MM.1S (cell line): ENCODE data around the gene PALM3.

Source experiments
- DNase-seq: peaks from one replicate; pipeline ENCODE4 v3.0.0-alpha.2; 2015
- H2AFZ ChIP-seq: fragments of 300-600 bp; sonication (generic); 2 replicates; pipeline ENCODE4 v1.6.0; 2016; ENCODE audit warnings: antibody characterized with exemption, low read length
- H3F3A ChIP-seq: fragments of 300-600 bp; sonication (generic); 2 replicates; pipeline ENCODE4 v1.6.1; 2016; ENCODE audit warnings: mild to moderate bottlenecking, antibody characterized with exemption, low read length, moderate library complexity, mixed read lengths; ENCODE audit not compliant: insufficient read depth
- H3K27ac ChIP-seq: fragments of 300-600 bp; sonication (generic); 2 replicates; pipeline ENCODE4 v1.5.1; 2016; ENCODE audit warnings: mild to moderate bottlenecking, low read length
- H3K27me3 ChIP-seq: fragments of 300-600 bp; sonication (generic); replicated peaks from 2 replicates; pipeline ENCODE4 v1.6.0; 2016; ENCODE audit warnings: low read length; ENCODE audit not compliant: insufficient read depth
- H3K36me3 ChIP-seq: fragments of 300-600 bp; sonication (generic); replicated peaks from 2 replicates; pipeline ENCODE4 v1.6.1; 2016; ENCODE audit warnings: mild to moderate bottlenecking, low read length, mixed read lengths; ENCODE audit not compliant: insufficient read depth
- H3K4me1 ChIP-seq: fragments of 300-600 bp; sonication (generic); 2 replicates; pipeline ENCODE4 v1.6.1; 2016; ENCODE audit warnings: low read length, mixed read lengths
- H3K4me2 ChIP-seq: fragments of 300-600 bp; sonication (generic); 2 replicates; pipeline ENCODE4 v1.6.0; 2016; ENCODE audit warnings: low read depth, low read length
- H3K4me3 ChIP-seq: fragments of 300-600 bp; sonication (generic); 2 replicates; pipeline ENCODE4 v1.5.1; 2016; ENCODE audit warnings: low read length, mixed read lengths
- H3K79me2 ChIP-seq: fragments of 300-600 bp; sonication (generic); 2 replicates; pipeline ENCODE4 v1.6.1; 2016; ENCODE audit warnings: mixed run types, low read length, mixed read lengths
- H3K9ac ChIP-seq: fragments of 300-600 bp; sonication (generic); 2 replicates; pipeline ENCODE4 v1.6.1; 2016; ENCODE audit warnings: low read length, mixed read lengths
- H3K9me2 ChIP-seq: fragments of 300-600 bp; sonication (generic); replicated peaks from 2 replicates; pipeline ENCODE4 v1.6.1; 2016; ENCODE audit warnings: mild to moderate bottlenecking, low read length, mixed read lengths; ENCODE audit not compliant: insufficient read depth
- H3K9me3 ChIP-seq: fragments of 300-600 bp; sonication (generic); replicated peaks from 2 replicates; pipeline ENCODE4 v1.6.1; 2016; ENCODE audit warnings: mild to moderate bottlenecking, low read length, mixed read lengths; ENCODE audit not compliant: insufficient read depth
- H4K20me1 ChIP-seq: fragments of 300-600 bp; sonication (generic); 2 replicates; pipeline ENCODE4 v1.6.1; 2016; ENCODE audit warnings: mild to moderate bottlenecking, low read length, moderate library complexity, mixed read lengths; ENCODE audit not compliant: insufficient read depth
- CTCF ChIP-seq: fragments of 300-600 bp; sonication (generic); IDR thresholded peaks from 2 replicates; pipeline ENCODE4 v1.5.1; 2016; ENCODE audit warnings: antibody characterized with exemption, low read length, mixed read lengths
- EZH2 ChIP-seq: fragments of 300-600 bp; sonication (generic); optimal IDR thresholded peaks from 2 replicates; pipeline ENCODE3; 2017; ENCODE audit warnings: low read depth, mild to moderate bottlenecking, antibody characterized with exemption, low read length, mixed read lengths
- EZH2phosphoT487 ChIP-seq: fragments of 300-600 bp; sonication (generic); IDR thresholded peaks from 2 replicates; pipeline ENCODE4 v1.6.1; 2018; ENCODE audit warnings: antibody characterized with exemption, low read length

Gene PALM3

GRCh38 chr19:14006766-14007562 lies 54.9 kb downstream of the PALM3 start:
- peak overlapping the region; percentile 87 for H3K4me2 ChIP-seq

GRCh38 chr19:14006085-14006765 lies 55.7 kb downstream of the PALM3 start, which contains the start of gene RFX1:
Gene RFX1, minus strand, starts transcription at chr19:14006320. Its CDS starts 12,477 bp downstream, at chr19:13993843.
- Histone ChIP-seq H3K4me1 (peaks cover 8% of the 10 kb centered on the region), H3K9me3 (no peaks in the 10 kb centered on the region), H3K9ac (peak within 1 kb of the TSS; percentile 96), H2AFZ (peak within 1 kb of the TSS; percentile 81), H3K4me2 (peak within 1 kb of the TSS; percentile 87), H3F3A (peaks cover 9% of the 10 kb centered on the region; the same call in 1 of the 2 replicates), H3K27me3 (no peaks in the 10 kb centered on the region), H3K27ac (peak within 1 kb of the TSS; percentile 89), H3K79me2 (peaks cover 23% of the 10 kb centered on the region), H3K4me3 (peak within 1 kb of the TSS; percentile 77), H3K9me2 (no peaks in the 10 kb centered on the region), H4K20me1 (no peaks in the 10 kb centered on the region), H3K36me3 (no peaks in the 10 kb centered on the region)
- no peak for TF ChIP-seq EZH2phosphoT487
- TF ChIP-seq CTCF = no peak
- no peak for TF ChIP-seq EZH2
- peak; percentile 99 for DNase-seq

More at GRCh38 chr19:14006766-14007562, 54.9 kb downstream of the PALM3 start:
- no peaks in the 10 kb centered on the region for H4K20me1 ChIP-seq
- TF ChIP-seq EZH2 = no peak
- no peak for TF ChIP-seq EZH2phosphoT487
- TF ChIP-seq CTCF = no peak
- no peak for DNase-seq
- H3K27me3 ChIP-seq = no peaks in the 10 kb centered on the region
- H3K9me2 ChIP-seq = no peaks in the 10 kb centered on the region
- peaks cover 9% of the 10 kb centered on the region; the same call in 1 of the 2 replicates for H3F3A ChIP-seq
- no peaks in the 10 kb centered on the region for H3K36me3 ChIP-seq
- peaks cover 19% of the 10 kb centered on the region; the same call in 1 of the 2 replicates for H3K79me2 ChIP-seq
- H3K4me3 ChIP-seq = peak overlapping the region; percentile 77
- no peaks in the 10 kb centered on the region for H3K9me3 ChIP-seq
- peak overlapping the region; percentile 89 for H3K27ac ChIP-seq
- H2AFZ ChIP-seq = peak overlapping the region; percentile 81
- H3K9ac ChIP-seq = peak overlapping the region; percentile 96
- H3K4me1 ChIP-seq = peaks cover 8% of the 10 kb centered on the region

DNA sequence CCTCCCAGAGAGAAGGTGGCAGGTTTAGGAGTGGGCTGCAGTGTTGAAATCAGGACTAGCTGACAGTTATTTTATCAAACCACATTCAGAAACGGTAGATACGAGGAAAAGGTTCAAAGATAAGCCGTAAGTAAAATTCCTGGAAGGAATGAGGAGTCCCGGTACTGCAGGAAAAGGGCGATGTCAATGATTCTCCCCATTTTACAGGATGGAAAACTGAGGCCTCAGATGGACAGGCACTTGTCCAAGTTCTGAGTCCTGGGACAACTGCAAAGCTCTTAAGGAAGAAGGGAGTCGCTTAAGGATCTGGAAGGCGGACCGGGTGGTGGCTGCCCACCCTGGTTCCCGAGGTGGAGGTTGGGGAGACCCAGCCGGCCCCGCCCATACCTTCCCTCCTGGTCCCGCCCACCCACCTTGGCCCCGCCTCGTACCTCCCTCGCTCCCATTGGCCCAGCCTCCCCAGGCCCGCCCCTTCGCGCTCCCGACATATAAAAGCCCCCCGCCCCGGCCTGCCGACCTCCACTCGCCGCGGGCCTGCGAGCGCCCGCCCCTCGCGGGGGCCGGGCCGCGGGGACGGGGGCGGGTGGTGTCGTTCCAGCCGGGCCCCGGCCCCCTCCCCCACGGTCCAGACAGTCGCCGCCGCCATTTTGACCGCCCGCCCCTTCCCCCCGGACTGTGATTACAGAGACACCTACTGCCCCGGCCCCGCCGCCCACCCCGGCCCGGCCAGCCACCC lies 56.4 kb downstream of the PALM3 start:
- H3F3A ChIP-seq = peaks cover 9% of the 10 kb centered on the region; the same call in 1 of the 2 replicates

More for the DNA sequence above, 56.4 kb downstream of the PALM3 start:
- peak overlapping the region; percentile 89 for H3K27ac ChIP-seq
- no peaks in the 10 kb centered on the region for H3K9me2 ChIP-seq
- H3K36me3 ChIP-seq = no peaks in the 10 kb centered on the region
- peak; percentile 85 for DNase-seq
- no peaks in the 10 kb centered on the region for H3K27me3 ChIP-seq
- no peaks in the 10 kb centered on the region for H3K9me3 ChIP-seq
- H3K4me1 ChIP-seq = peaks cover 8% of the 10 kb centered on the region
- H2AFZ ChIP-seq = peak overlapping the region; percentile 28; the same call in 1 of the 2 replicates
- H3K4me3 ChIP-seq = peak overlapping the region; percentile 77
- H3K4me2 ChIP-seq = peak overlapping the region; percentile 44
- TF ChIP-seq EZH2phosphoT487 = no peak
- TF ChIP-seq CTCF = no peak
- no peak for TF ChIP-seq EZH2
- peaks cover 30% of the 10 kb centered on the region for H3K79me2 ChIP-seq
- H3K9ac ChIP-seq = peak overlapping the region; percentile 96
- no peaks in the 10 kb centered on the region for H4K20me1 ChIP-seq
